Testis (tissue), 3 donors: ENCODE results near the gene JAKMIP1. TPM values are rescaled to one million over a fixed set of nuclear protein-coding genes. Genes with fewer than 3 reads are reported as not detected.

Experiments used
- DNase-seq: peaks from one replicate; pipeline ENCODE4 v3.0.0-alpha.2; 2019
- H3K27ac ChIP-seq, 2 donors: fragments of 200-600 bp; sonication (generic); one replicate each; pipeline ENCODE4 v1.5.1; 2019
- H3K27me3 ChIP-seq: fragments of 200-600 bp; sonication (generic); one replicate; pipeline ENCODE4 v1.5.1; 2019
- H3K36me3 ChIP-seq: fragments of 200-600 bp; sonication (generic); one replicate; pipeline ENCODE4 v1.5.1; 2017; ENCODE audit warnings: low read depth; ENCODE audit errors: missing control alignments
- H3K4me1 ChIP-seq: fragments of 200-600 bp; sonication (generic); one replicate; pipeline ENCODE4 v1.5.1; 2019
- H3K4me3 ChIP-seq, 2 donors: fragments of 200-600 bp; sonication (generic); one replicate each; pipeline ENCODE4 v1.5.1; 2017 to 2019
- H3K9me3 ChIP-seq: fragments of 200-600 bp; sonication (generic); one replicate; pipeline ENCODE4 v1.5.1; 2017
- CTCF ChIP-seq, 3 experiments: fragments of 450-650 bp in 2 of 3; fragments of 200-600 bp in 1 of 3; sonication (generic) in 1 of 3; IDR thresholded peaks; one replicate each; pipeline ENCODE4 v1.5.1; 2016 to 2019; ENCODE audit warnings: antibody characterized with exemption in 3 of 3, mild to moderate bottlenecking in 2 of 3, moderate library complexity in 1 of 3
- POLR2A ChIP-seq: fragments of 450-650 bp; IDR thresholded peaks from one replicate; pipeline ENCODE4 v1.6.1; 2017; ENCODE audit warnings: antibody characterized with exemption, mild to moderate bottlenecking, moderate library complexity
- WGBS, 2 donors: methylation state at CpG; one replicate each; pipeline ENCODE4 v1.1.5; 2018; 5-methylcytosine and 5-hydroxymethylcytosine counted together
- intact Hi-C: fragments of 100-400 bp; cut with DNase I; formaldehyde crosslinking; loops from one replicate; pipeline ENCODE4 v1.15.1; 2023; ENCODE audit warnings: low total_unique reads
- polyA plus RNA-seq: library from polyadenylated mRNA; stranded (reverse); fragments of 350-450 nt; fragmentation: Illumina TruSeq; extraction: RNeasy Lipid Tissue Mini Kit (QIAGEN cat#74804); gene quantifications from one replicate; pipeline ENCODE4 v1.2.3, GENCODE V29; 2014; ENCODE audit warnings: low read depth, low replicate concordance; ENCODE audit not compliant: insufficient read depth
- total RNA-seq, 2 donors: library from RNA; depleted of rRNA; stranded (reverse); fragments of >200 nt; gene quantifications; one replicate each; pipeline ENCODE4 v1.2.3, GENCODE V29; 2016

Gene JAKMIP1
- total and polyA plus RNA-seq, 3 donors from 2014 or later, result 10.7 to 18.1 (median 15.2) TPM

GRCh38 chr4:6182376-6183280, 17.7 kb downstream of the JAKMIP1 start:
- intact Hi-C loops, result no loop called here
- H3K4me1 ChIP-seq, result no peaks in the 10 kb centered on the region
- no peak for DNase-seq
- H3K27ac ChIP-seq, result no peak overlapping the region
- no peak for TF ChIP-seq POLR2A
- no peak for TF ChIP-seq CTCF (IDR thresholded peaks at IDR 0.05)
- H3K27me3 ChIP-seq, result no peaks in the 10 kb centered on the region
- WGBS, 2 donors, result 85 to 88% methylated on average over 12 of the region's 12 CpGs
- no peaks in the 10 kb centered on the region for H3K9me3 ChIP-seq
- no peak overlapping the region for H3K4me3 ChIP-seq
- no peaks in the 10 kb centered on the region for H3K36me3 ChIP-seq

GRCh38 chr4:6180841-6181631, 19.3 kb downstream of the JAKMIP1 start:
- no peak for DNase-seq
- 69 to 70% methylated on average over 7 of the region's 7 CpGs for WGBS, 2 donors

GRCh38 chr4:6179362-6179761, 21.0 kb downstream of the JAKMIP1 start:
- Histone ChIP-seq H3K36me3 (no peaks in the 10 kb centered on the region), H3K27me3 (no peaks in the 10 kb centered on the region), H3K9me3 (no peaks in the 10 kb centered on the region), H3K27ac (no peak overlapping the region), H3K4me3 (no peak overlapping the region), H3K4me1 (no peaks in the 10 kb centered on the region)
- intact Hi-C loops, result no loop called here
- 87 to 89% methylated on average over 1 of the region's 1 CpG for WGBS, 2 donors
- no peak for TF ChIP-seq POLR2A
- TF ChIP-seq CTCF (IDR thresholded peaks at IDR 0.05), result no peak
- DNase-seq, result no peak

More at GRCh38 chr4:6180841-6181631, 19.3 kb downstream of the JAKMIP1 start:
- no peak overlapping the region for H3K4me3 ChIP-seq
- H3K27ac ChIP-seq, result no peak overlapping the region
- no peak for TF ChIP-seq POLR2A
- no peak for TF ChIP-seq CTCF (IDR thresholded peaks at IDR 0.05)
- H3K9me3 ChIP-seq, result no peaks in the 10 kb centered on the region
- intact Hi-C loops, result no loop called here
- no peaks in the 10 kb centered on the region for H3K4me1 ChIP-seq
- no peaks in the 10 kb centered on the region for H3K27me3 ChIP-seq
- no peaks in the 10 kb centered on the region for H3K36me3 ChIP-seq

- intact Hi-C loops, result no loop called here
- Histone ChIP-seq H3K27ac (no peak overlapping the region), H3K4me3 (no peak overlapping the region), H3K4me1 (no peaks in the 10 kb centered on the region), H3K27me3 (no peaks in the 10 kb centered on the region), H3K36me3 (no peaks in the 10 kb centered on the region), H3K9me3 (no peaks in the 10 kb centered on the region)
- no peak for DNase-seq
- TF ChIP-seq CTCF (IDR thresholded peaks at IDR 0.05), result no peak
- TF ChIP-seq POLR2A, result no peak
- 38 to 44% methylated on average over 4 of the region's 4 CpGs for WGBS, 2 donors
Measured at GRCh38 chr4:6178757-6179156, 21.6 kb downstream of the JAKMIP1 start.
